Esophagus muscularis mucosa (tissue), 4 donors: ENCODE results near the gene DOCK10. TPM values are rescaled to one million over a fixed set of nuclear protein-coding genes. Genes with fewer than 3 reads are reported as not detected.
"Not testable (repeated sequence)": the region's sequence is repeated elsewhere in the genome, so short reads cannot be mapped to it uniquely, and the experiment has no call there.

Experiments
- DNase-seq: peaks from one replicate; pipeline ENCODE4 v3.0.0-alpha.2; 2017; ENCODE audit errors: extremely low spot score
- H3K27ac ChIP-seq, 4 donors: fragments of 200-600 bp; sonication (generic); replicated peaks in 1 of 4; 1 replicate in 3 of 4; 2 replicates in 1 of 4; pipeline ENCODE4 v1.5.1; 2016 to 2019; ENCODE audit warnings: mild to moderate bottlenecking in 1 of 4
- H3K27me3 ChIP-seq, 4 donors: fragments of 200-600 bp; sonication (generic); one replicate each; pipeline versions ENCODE4 v1.5.1 to v1.6.0; 2016 to 2019
- H3K36me3 ChIP-seq, 4 donors: fragments of 200-600 bp; sonication (generic); one replicate each; pipeline ENCODE4 v1.5.1; 2016 to 2019
- H3K4me1 ChIP-seq, 4 donors: fragments of 200-600 bp; sonication (generic); one replicate each; pipeline ENCODE4 v1.5.1; 2016 to 2019
- H3K4me3 ChIP-seq, 4 donors: fragments of 200-600 bp; sonication (generic); 1 replicate in 2 of 4; 2 replicates in 2 of 4; pipeline ENCODE4 v1.5.1; 2016 to 2019; ENCODE audit warnings: mild to moderate bottlenecking in 4 of 4, moderate library complexity in 1 of 4
- H3K9me3 ChIP-seq, 4 donors: fragments of 200-600 bp; sonication (generic); 1 replicate in 3 of 4; 2 replicates in 1 of 4; pipeline ENCODE4 v1.5.1; 2016 to 2019
- CTCF ChIP-seq, 3 experiments: fragments of 200-600 bp in 2 of 3; fragments of 450-650 bp in 1 of 3; sonication (generic) in 2 of 3; IDR thresholded peaks; one replicate each; pipeline ENCODE4 v1.5.1; 2017 to 2019; ENCODE audit warnings: antibody characterized with exemption in 3 of 3, mild to moderate bottlenecking in 2 of 3, moderate library complexity in 1 of 3
- EP300 ChIP-seq: sonication (generic); formaldehyde crosslinking; IDR thresholded peaks from one replicate; pipeline ENCODE4 v1.6.1; 2017; ENCODE audit warnings: antibody characterized with exemption
- POLR2A ChIP-seq: fragments of 450-650 bp; IDR thresholded peaks from one replicate; pipeline ENCODE4 v1.6.1; 2017; ENCODE audit warnings: antibody characterized with exemption, moderate library complexity, mild to moderate bottlenecking, low read depth
- POLR2AphosphoS5 ChIP-seq, 2 donors: sonication (generic); formaldehyde crosslinking; IDR thresholded peaks; one replicate each; pipeline ENCODE4 v1.6.1; 2017; ENCODE audit warnings: antibody characterized with exemption in 2 of 2
- WGBS: methylation state at CpG from one replicate; pipeline ENCODE4 v1.1.5; 2018; 5-methylcytosine and 5-hydroxymethylcytosine counted together
- intact Hi-C: fragments of 100-400 bp; cut with DNase I; formaldehyde crosslinking; loops from one replicate; pipeline ENCODE4 v1.15.1; 2023
- total RNA-seq, 4 donors: library from RNA; depleted of rRNA; stranded (reverse); fragments of >200 nt; gene quantifications; one replicate each; pipeline versions ENCODE4 v1.1.0 to v1.2.1, GENCODE V29; 2016

Gene DOCK10
- total RNA-seq, 4 donors from 2014 or later: 1.9 to 11.6 (median 6.3) TPM

- H3K4me3 ChIP-seq: no peak overlapping the region
- no peak for DNase-seq
- H3K36me3 ChIP-seq: no peaks in the 10 kb centered on the region
- H3K27ac ChIP-seq: no peak overlapping the region
- H3K4me1 ChIP-seq: no peaks in the 10 kb centered on the region
- H3K9me3 ChIP-seq: no peaks in the 10 kb centered on the region
- intact Hi-C loops: no loop called here
- H3K27me3 ChIP-seq: peaks cover 0 to 6% (median 0%) of the 10 kb centered on the region in 4 donors
- TF ChIP-seq CTCF (IDR thresholded peaks at IDR 0.05) (no peak), POLR2A (no peak), EP300 (no peak), POLR2AphosphoS5 (IDR thresholded peaks at IDR 0.05) (no peak)
Measured at GRCh38 chr2:225064928-225065327, 22.7 kb upstream of the DOCK10 start.

- Histone ChIP-seq H3K36me3 (no peaks in the 10 kb centered on the region), H3K9me3 (no peaks in the 10 kb centered on the region), H3K27ac (no peak overlapping the region), H3K4me3 (no peak overlapping the region), H3K4me1 (no peaks in the 10 kb centered on the region), H3K27me3 (peaks cover 0 to 6% (median 0%) of the 10 kb centered on the region in 4 donors)
- TF ChIP-seq EP300: no peak
- TF ChIP-seq POLR2A: no peak
- TF ChIP-seq CTCF (IDR thresholded peaks at IDR 0.05): no peak
- no peak for TF ChIP-seq POLR2AphosphoS5 (IDR thresholded peaks at IDR 0.05)
- intact Hi-C loops: no loop called here
- DNase-seq: no peak
- 69% methylated on average over 2 of the region's 2 CpGs for WGBS
Measured at GRCh38 chr2:225064362-225064761, 22.1 kb upstream of the DOCK10 start.

- H3K27me3 ChIP-seq: no peaks in the 10 kb centered on the region
- H3K27ac ChIP-seq: no peak overlapping the region
- no peaks in the 10 kb centered on the region for H3K4me1 ChIP-seq
- no peak for DNase-seq
- H3K9me3 ChIP-seq: no peaks in the 10 kb centered on the region
- TF ChIP-seq POLR2AphosphoS5 (IDR thresholded peaks at IDR 0.05) (no peak), CTCF (IDR thresholded peaks at IDR 0.05) (no peak), POLR2A (no peak)
- WGBS: 86% methylated on average over 2 of the region's 2 CpGs
- no peaks in the 10 kb centered on the region for H3K36me3 ChIP-seq
- intact Hi-C loops: no loop called here
- no peak overlapping the region for H3K4me3 ChIP-seq
Measured at GRCh38 chr2:225056330-225057073, 14.2 kb upstream of the DOCK10 start.

GRCh38 chr2:225055714-225056113, 13.4 kb upstream of the DOCK10 start:
- intact Hi-C loops: no loop called here
- no peak for DNase-seq
- no peak for TF ChIP-seq EP300
- no peak for TF ChIP-seq POLR2A
- no peak overlapping the region for H3K4me3 ChIP-seq
- no peaks in the 10 kb centered on the region for H3K9me3 ChIP-seq
- H3K27me3 ChIP-seq: no peaks in the 10 kb centered on the region
- H3K4me1 ChIP-seq: no peaks in the 10 kb centered on the region
- no peaks in the 10 kb centered on the region for H3K36me3 ChIP-seq
- H3K27ac ChIP-seq: no peak overlapping the region
- 86% methylated on average over 1 of the region's 1 CpG for WGBS

- Histone ChIP-seq H3K4me3 (no peak overlapping the region), H3K36me3 (no peaks in the 10 kb centered on the region), H3K27ac (no peak overlapping the region), H3K9me3 (no peaks in the 10 kb centered on the region), H3K27me3 (no peaks in the 10 kb centered on the region), H3K4me1 (no peaks in the 10 kb centered on the region)
- DNase-seq: no peak
- no peak for TF ChIP-seq EP300
- TF ChIP-seq POLR2AphosphoS5 (IDR thresholded peaks at IDR 0.05): no peak
- TF ChIP-seq CTCF (IDR thresholded peaks at IDR 0.05): no peak
- no peak for TF ChIP-seq POLR2A
- intact Hi-C loops: no loop called here
Measured at GRCh38 chr2:225052703-225053102, 10.4 kb upstream of the DOCK10 start.

- H3K4me1 ChIP-seq, H3K4me3 ChIP-seq, H3K9me3 ChIP-seq, H3K36me3 ChIP-seq, DNase-seq, H3K27ac ChIP-seq, intact Hi-C loops: not testable (repeated sequence)
- 89% methylated on average over 4 of the region's 4 CpGs for WGBS
- H3K27me3 ChIP-seq: peaks cover 0 to 32% (median 0%) of the 10 kb centered on the region in 4 donors
Measured at GRCh38 chr2:225047502-225047901, 5.2 kb upstream of the DOCK10 start.
